ENCODE data around the gene LRIT2.
A peak's percentile ranks its signal among the peaks of the same experiment; 100 is the strongest.
"Not testable (repeated sequence)": the region's sequence is repeated elsewhere in the genome, so short reads cannot be mapped to it uniquely, and the experiment has no call there.

The LRIT2 gene

GRCh38 chr10:84180386-84180785 lies 45.0 kb downstream of the LRIT2 start:
- not testable (repeated sequence) for DNase-seq (ENCODE audit: low read depth in 2 of 2)

GRCh38 chr10:84179059-84179710 lies 46.2 kb downstream of the LRIT2 start:
- DNase-seq (ENCODE audit: low read depth in 2 of 2), result no peak

GRCh38 chr10:84178160-84178609 lies 47.2 kb downstream of the LRIT2 start:
- DNase-seq (ENCODE audit: low read depth in 2 of 2), result no peak

GRCh38 chr10:84177541-84178141 lies 47.7 kb downstream of the LRIT2 start:
- peak; percentile 27 to 50 for DNase-seq (ENCODE audit: low read depth in 2 of 2)

- DNase-seq (ENCODE audit: low read depth in 2 of 2), result no peak
Measured at GRCh38 chr10:84176836-84177474, 48.4 kb downstream of the LRIT2 start.

- DNase-seq (ENCODE audit: low read depth in 2 of 2), result no peak
Measured at GRCh38 chr10:84176351-84176750, 49.0 kb downstream of the LRIT2 start.

- DNase-seq (ENCODE audit: low read depth in 2 of 2), result no peak
Measured at GRCh38 chr10:84175436-84175835, 49.9 kb downstream of the LRIT2 start.

GRCh38 chr10:84173501-84173929 lies 51.8 kb downstream of the LRIT2 start, which contains the start of gene GPR15LG:
Gene GPR15LG (plus strand): TSS chr10:84173801. CDS start chr10:84173852, 51 bp downstream.
- DNase-seq (ENCODE audit: low read depth in 2 of 2), result no peak

- DNase-seq (ENCODE audit: low read depth in 2 of 2), result no peak
Measured at GRCh38 chr10:84172467-84173356, 52.6 kb downstream of the LRIT2 start.

- DNase-seq (ENCODE audit: low read depth in 2 of 2), result not testable (repeated sequence)
Measured at GRCh38 chr10:84171700-84172466, 53.5 kb downstream of the LRIT2 start.

GRCh38 chr10:84171237-84171636 lies 54.1 kb downstream of the LRIT2 start:
- not testable (repeated sequence) for DNase-seq (ENCODE audit: low read depth in 2 of 2)
